RCC 7860 (cell line): ENCODE data around the gene PLEKHA7.
"Not testable (repeated sequence)": the region's sequence is repeated elsewhere in the genome, so short reads cannot be mapped to it uniquely, and the experiment has no call there.

Experiments used
- DNase-seq: peaks from one replicate; pipeline ENCODE4 v3.0.0-alpha.2; 2015; ENCODE audit warnings: low spot score
- FAIRE-seq: peaks from 2 replicates; lab custom pipeline; 2012; peaks lifted over from hg19 to GRCh38; lab: Jason Lieb, UNC

PLEKHA7 gene

GRCh38 chr11:17014321-17014832 lies at the start of gene PLEKHA7:
Gene PLEKHA7, minus strand, starts transcription at chr11:17014414. Its CDS starts 13 bp downstream, at chr11:17014401.
- FAIRE-seq (no peak), DNase-seq (no peak)

DNA sequence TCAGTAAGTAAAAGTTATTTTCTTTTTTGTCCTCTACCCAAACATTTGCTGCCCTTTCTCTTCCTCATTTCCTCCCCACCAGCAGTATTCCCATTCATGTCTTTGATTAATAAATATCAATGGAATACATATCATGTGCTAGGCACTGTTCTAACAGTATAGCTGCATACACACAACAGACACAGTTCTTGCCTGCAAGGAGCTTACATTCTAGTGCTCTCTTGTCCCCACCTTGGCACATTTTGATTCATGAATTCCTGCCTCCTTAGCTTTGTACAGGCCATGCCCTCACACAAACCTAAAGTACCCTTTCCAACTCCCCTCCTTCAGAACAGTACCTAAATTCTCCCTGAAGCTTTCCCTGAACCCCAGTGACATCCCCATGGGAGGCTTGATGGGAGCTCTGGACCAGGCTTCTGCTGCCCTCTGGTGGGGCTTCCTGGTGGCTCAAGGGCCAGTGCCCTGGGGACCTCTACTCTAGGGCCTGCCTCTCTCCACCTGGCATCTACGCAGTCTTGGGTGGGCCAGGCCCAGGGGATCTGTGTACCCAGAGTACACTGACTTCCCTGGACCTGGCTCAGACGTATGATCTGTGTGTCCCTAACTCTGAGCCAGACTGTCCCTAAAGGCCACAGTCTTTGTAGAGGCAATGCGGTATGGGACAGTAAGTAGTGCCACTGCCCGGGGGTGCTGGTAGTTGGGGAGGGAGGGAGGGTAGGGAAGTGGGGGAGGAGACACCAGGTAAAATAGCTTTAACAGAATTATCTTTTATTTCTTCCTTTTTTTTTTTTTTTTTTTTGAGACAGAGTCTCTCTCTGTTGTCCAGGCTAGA lies 49.2 kb upstream of the PLEKHA7 start:
- peak; percentile 31 for DNase-seq
- FAIRE-seq, result no peak

DNA sequence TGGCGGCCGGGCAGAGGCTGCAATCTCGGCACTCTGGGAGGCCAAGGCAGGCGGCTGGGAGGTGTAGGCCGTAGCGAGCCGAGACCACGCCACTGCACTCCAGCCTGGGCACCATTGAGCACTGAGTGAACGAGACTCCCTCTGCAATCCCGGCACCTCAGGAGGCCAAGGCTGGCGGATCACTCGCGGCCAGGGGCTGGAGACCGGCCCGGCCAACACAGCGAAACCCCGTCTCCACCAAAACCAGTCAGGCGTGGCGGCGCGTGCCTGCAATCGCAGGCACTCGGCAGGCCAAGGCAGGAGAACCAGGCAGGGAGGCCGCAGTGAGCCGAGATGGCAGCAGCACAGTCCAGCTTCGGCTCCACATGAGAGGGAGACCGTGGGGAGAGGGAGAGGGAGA lies 36.9 kb upstream of the PLEKHA7 start:
- not testable (repeated sequence) for FAIRE-seq

DNA sequence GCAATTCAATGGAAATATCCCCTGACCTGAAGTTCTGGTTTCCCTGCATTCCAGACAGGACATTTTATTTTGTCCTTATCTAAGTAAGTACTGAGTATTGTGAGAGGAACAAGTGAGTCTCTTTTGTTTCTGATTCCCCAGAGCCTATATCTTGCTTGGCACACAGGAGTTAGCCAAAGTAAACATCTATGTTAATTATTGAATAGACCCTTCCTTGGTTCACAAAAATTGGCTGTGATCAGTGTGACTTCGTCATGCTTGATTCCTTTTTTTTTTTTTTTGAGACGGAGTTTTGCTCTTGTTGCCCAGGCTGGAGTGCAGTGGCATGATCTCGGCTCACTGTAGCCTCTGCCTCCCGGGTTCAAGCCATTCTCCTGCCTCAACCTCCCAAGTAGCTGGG lies 34.3 kb upstream of the PLEKHA7 start:
- not testable (repeated sequence) for FAIRE-seq, DNase-seq

More for the DNA sequence above, 36.9 kb upstream of the PLEKHA7 start:
- DNase-seq, result not testable (repeated sequence)

- DNase-seq, result no peak
- FAIRE-seq, result no peak
Measured at GRCh38 chr11:17046690-17047089, 32.5 kb upstream of the PLEKHA7 start.

DNA sequence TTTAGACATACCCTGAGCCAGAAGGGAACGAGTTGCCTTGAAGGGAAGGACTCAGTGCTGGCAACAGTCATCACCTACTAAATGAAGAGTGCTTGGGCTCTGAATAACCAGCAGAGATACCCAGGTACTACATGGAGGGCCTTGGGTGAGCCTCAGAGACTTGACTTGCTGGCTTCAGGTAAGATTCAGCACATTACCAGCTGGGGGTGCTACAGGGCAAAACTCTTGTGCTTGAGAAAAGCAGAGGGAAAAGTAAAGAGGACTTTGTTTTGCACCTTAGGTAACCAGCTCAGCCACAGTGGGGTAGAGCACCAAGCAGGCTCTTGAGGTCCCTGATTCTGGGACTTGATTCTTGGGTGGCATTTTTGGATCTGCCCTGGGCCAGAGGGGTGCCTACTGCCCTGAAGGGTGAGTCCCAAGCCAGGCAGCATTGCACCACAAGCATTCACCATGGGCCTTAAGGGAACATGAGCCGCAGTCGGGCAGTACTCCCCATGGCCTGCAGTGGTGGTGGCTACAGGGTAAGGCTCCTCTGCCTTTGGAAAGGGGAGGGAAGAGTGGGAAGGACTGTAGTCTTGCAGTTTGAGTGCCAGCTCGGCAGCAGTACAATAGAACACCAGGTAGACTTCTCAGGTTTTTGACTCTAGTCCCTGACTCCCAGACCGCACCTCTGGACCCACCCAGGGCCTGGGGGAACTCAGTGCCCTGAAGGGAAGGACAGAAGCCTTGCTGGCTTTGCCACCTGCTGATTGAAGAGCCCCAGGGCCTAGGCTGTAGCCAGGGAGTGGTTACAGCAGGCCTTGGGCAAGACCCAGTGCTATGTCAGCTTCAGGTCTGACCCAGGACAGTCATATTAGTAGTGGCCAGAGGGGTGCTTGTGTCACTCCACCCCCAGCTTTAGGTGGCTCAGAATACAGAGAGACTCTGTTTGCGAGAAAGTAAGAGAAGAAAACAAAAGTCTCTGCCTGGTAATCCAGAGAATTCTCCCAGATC lies 22.7 kb upstream of the PLEKHA7 start:
- DNase-seq, result no peak
- FAIRE-seq, result no peak

DNA sequence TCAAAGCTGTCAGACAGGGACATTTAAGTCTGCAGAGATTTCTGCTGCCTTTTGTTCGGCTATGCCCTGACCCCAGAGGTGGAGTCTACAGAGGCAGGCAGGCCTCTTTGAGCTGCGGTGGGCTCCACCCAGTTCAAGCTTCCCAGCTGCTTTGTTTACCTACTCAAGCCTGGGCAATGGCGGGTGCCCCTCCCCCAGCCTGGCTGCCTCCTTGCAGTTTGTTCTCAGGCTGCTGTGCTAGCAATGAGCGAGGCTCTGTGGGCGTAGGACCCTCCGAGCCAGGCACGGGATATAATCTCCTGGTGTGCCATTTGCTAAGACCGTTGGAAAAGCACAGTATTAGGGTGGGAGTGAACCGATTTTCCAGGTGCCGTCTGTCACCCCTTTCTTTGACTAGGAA lies 19.8 kb upstream of the PLEKHA7 start:
- FAIRE-seq, DNase-seq: not testable (repeated sequence)

GRCh38 chr11:17026487-17027082 lies 12.4 kb upstream of the PLEKHA7 start:
- DNase-seq (no peak), FAIRE-seq (no peak)

- FAIRE-seq, result no peak
Measured at GRCh38 chr11:17024924-17025323, 10.7 kb upstream of the PLEKHA7 start.

GRCh38 chr11:17021511-17021910 lies 7.3 kb upstream of the PLEKHA7 start:
- DNase-seq (no peak), FAIRE-seq (no peak)

More at GRCh38 chr11:17024924-17025323, 10.7 kb upstream of the PLEKHA7 start:
- no peak for DNase-seq

DNA sequence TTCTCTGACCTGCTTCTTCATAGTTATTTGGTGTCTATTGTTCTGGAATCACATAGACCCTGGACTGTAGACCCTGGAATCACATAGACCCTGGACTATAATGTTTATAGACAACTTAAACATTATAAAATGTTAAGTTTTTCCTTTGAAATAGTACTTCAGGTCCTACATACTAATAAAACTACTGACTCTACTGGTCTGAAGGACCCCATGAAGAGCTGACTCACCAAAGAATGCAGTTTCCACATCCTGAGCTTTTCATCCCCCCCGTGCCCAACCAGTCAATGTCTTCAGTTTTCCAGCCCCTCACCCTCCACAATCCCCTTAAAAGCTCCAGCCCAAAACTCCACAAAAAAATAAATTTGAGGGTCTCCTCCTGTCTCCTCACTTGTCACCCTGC lies 6.6 kb upstream of the PLEKHA7 start:
- DNase-seq, result no peak
- no peak for FAIRE-seq

DNA sequence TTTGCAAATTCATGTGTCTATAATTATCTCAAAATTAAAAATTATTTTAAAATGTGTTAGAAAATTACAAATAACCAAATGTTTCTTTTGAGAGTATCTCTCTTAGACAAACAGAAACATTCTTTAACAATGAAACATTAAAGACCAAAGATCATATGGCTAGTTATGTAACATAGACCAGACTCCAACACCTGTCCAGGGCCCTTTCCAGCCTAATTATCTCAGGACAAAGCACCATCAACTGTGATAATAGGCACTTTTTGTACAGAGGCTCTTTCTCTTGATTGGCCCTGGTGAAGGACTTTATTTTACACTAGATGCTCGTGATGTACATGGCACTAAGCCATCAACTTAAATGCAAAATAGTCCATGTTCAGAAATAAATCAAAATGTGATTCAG lies 5.0 kb upstream of the PLEKHA7 start:
- no peak for FAIRE-seq
- DNase-seq, result no peak

GRCh38 chr11:17015627-17016126 lies 1.5 kb upstream of the PLEKHA7 start:
- FAIRE-seq, result no peak
- no peak for DNase-seq

DNA sequence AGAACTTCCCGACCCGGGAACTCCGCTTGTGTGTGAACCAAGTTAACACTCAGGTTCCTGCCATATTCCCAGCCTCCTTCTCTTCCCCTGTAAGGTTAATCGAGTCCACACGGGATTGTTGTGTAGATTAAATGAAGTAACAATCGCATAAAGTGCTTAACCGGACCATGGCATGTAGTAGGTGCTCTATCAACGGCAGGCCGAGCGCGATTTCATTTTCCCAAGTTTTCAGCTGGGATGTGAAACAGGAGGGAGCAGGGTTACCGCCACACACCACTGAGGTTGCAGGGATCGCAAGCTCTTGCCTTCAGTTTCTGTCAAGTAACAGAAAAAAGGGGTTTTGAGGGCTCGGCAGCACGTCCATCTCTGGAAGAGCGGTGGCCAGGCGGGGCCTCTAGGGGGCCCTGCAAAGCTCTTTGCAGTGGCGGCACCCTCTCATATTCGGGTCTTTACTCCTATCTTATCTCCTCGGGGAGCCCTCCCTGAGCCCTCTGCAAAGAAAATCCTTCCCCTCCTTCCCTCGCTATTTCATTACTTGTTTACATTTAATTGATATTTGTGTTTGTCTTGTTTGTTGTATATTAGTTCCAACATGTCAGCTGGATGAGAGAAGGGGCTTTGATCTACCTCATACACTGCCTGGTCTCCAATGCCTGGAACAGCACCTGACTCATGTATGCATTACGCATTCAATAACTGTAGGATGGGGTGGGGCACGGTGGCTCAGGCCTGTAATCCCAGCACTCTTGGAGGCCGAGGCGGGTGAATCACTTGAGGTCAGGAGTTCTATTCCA lies 816 bp upstream of the PLEKHA7 start:
- FAIRE-seq (no peak), DNase-seq (peak; percentile 11)

GRCh38 chr11:17013548-17014320 lies 480 bp downstream of the PLEKHA7 start:
- FAIRE-seq (no peak), DNase-seq (no peak)

GRCh38 chr11:17012712-17013547 lies 1.3 kb downstream of the PLEKHA7 start:
- DNase-seq (peak; percentile 88), FAIRE-seq (peak; percentile 90)

GRCh38 chr11:17012179-17012578 lies 2.0 kb downstream of the PLEKHA7 start:
- DNase-seq (no peak), FAIRE-seq (no peak)

GRCh38 chr11:17010851-17011420 lies 3.3 kb downstream of the PLEKHA7 start:
- DNase-seq (no peak), FAIRE-seq (no peak)
